Body of pancreas (tissue), 4 donors: ENCODE data around the gene LIMD2. TPM values are rescaled to one million over a fixed set of nuclear protein-coding genes. Genes with fewer than 3 reads are reported as not detected.

ENCODE experiments used
- ATAC-seq: fragments of 150-250 bp; one replicate; pipeline ENCODE4 v1.9.1; 2016
- DNase-seq, 4 donors: peaks; one replicate each; pipeline ENCODE4 v3.0.0-alpha.2; 2019
- H3K27ac ChIP-seq, 4 donors: fragments of 200-600 bp; sonication (generic); 1 replicate in 3 of 4; 2 replicates in 1 of 4; pipeline versions ENCODE4 v1.5.1 to v1.6.1; 2016 to 2019; ENCODE audit warnings: mild to moderate bottlenecking in 1 of 4, mixed read lengths in 1 of 4, moderate library complexity in 1 of 4
- H3K27me3 ChIP-seq, 2 donors: fragments of 200-600 bp; sonication (generic); one replicate each; pipeline ENCODE4 v1.6.0; 2016; ENCODE audit warnings: mild to moderate bottlenecking in 1 of 2
- H3K36me3 ChIP-seq, 2 donors: fragments of 200-600 bp; sonication (generic); replicated peaks in 1 of 2; 2 replicates each; pipeline ENCODE4 v1.5.1; 2016; ENCODE audit warnings: low read depth in 2 of 2; ENCODE audit not compliant: insufficient read depth in 1 of 2
- H3K4me1 ChIP-seq: fragments of 200-600 bp; sonication (generic); one replicate; pipeline ENCODE4 v1.6.0; 2016
- H3K4me3 ChIP-seq, 2 donors: fragments of 200-600 bp; sonication (generic); 1 replicate in 1 of 2; 2 replicates in 1 of 2; pipeline ENCODE4 v1.5.1; 2016 to 2019
- H3K9me3 ChIP-seq, 3 donors: fragments of 200-600 bp; sonication (generic); 1 replicate in 2 of 3; 2 replicates in 1 of 3; pipeline ENCODE4 v1.5.1; 2016
- POLR2A ChIP-seq, 3 donors: fragments of 450-650 bp; IDR thresholded peaks; one replicate each; pipeline ENCODE4 v1.6.1; 2016; ENCODE audit warnings: antibody characterized with exemption in 3 of 3, mild to moderate bottlenecking in 2 of 3
- WGBS, 2 donors: methylation state at CpG; one replicate each; pipeline ENCODE4 v1.1.5; 2017; 5-methylcytosine and 5-hydroxymethylcytosine counted together
- intact Hi-C: fragments of 100-400 bp; cut with DNase I; formaldehyde crosslinking; loops from one replicate; pipeline ENCODE4 v1.15.1; 2023
- total RNA-seq, 2 donors: library from RNA; depleted of rRNA; stranded (reverse); fragments of >200 nt; gene quantifications; one replicate each; pipeline ENCODE4 v1.1.0, GENCODE V29; 2016
- TF ChIP-seq, protein P1 (sequence below), 7 experiments: fragments of 450-650 bp in 4 of 7; fragments of 200-600 bp in 3 of 7; sonication (generic) in 3 of 7; IDR thresholded peaks; one replicate each; pipeline ENCODE4 v1.5.1; 2016 to 2019; ENCODE audit warnings: antibody characterized with exemption in 7 of 7

The LIMD2 gene
- total RNA-seq, 2 donors from 2014 or later: 4.9 to 9.6 TPM

- no peak overlapping the region for H3K27ac ChIP-seq
- TF ChIP-seq, protein P1, sequence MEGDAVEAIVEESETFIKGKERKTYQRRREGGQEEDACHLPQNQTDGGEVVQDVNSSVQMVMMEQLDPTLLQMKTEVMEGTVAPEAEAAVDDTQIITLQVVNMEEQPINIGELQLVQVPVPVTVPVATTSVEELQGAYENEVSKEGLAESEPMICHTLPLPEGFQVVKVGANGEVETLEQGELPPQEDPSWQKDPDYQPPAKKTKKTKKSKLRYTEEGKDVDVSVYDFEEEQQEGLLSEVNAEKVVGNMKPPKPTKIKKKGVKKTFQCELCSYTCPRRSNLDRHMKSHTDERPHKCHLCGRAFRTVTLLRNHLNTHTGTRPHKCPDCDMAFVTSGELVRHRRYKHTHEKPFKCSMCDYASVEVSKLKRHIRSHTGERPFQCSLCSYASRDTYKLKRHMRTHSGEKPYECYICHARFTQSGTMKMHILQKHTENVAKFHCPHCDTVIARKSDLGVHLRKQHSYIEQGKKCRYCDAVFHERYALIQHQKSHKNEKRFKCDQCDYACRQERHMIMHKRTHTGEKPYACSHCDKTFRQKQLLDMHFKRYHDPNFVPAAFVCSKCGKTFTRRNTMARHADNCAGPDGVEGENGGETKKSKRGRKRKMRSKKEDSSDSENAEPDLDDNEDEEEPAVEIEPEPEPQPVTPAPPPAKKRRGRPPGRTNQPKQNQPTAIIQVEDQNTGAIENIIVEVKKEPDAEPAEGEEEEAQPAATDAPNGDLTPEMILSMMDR (IDR thresholded peaks at IDR 0.05): no peak
- TF ChIP-seq POLR2A (IDR thresholded peaks at IDR 0.05): no peak
- intact Hi-C loops: no loop called here
- no peaks in the 10 kb centered on the region for H3K9me3 ChIP-seq
- 95 to 97% methylated on average over 1 of the region's 1 CpG for WGBS, 2 donors
- H3K4me3 ChIP-seq: no peak overlapping the region
- no peaks in the 10 kb centered on the region for H3K27me3 ChIP-seq
- peaks cover 12% of the 10 kb centered on the region for H3K4me1 ChIP-seq
- no peak for ATAC-seq
- no peak for DNase-seq
- peaks cover 0 to 10% of the 10 kb centered on the region in 2 donors for H3K36me3 ChIP-seq
Measured at GRCh38 chr17:63680700-63681099, 19.2 kb downstream of the LIMD2 start.

DNA sequence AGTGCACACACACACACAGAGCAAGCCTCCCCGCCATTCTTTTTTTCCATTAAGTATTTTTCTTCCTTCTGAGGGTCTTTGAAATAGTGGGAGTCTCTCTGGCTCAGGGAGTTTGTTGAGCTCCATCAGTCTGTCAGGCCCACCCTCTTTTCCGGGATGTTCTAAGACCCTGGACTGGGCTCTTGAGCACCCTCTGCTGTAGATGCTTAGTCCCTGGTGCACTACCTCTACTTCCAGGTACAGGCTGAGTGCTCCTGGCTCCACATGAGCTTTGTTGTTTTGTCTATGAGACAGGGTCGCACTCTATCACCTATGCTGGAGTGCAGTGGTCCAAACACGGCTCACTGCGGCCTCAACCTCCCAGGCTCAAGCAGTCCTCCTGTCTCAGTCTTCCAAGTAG, 20.7 kb downstream of the LIMD2 start:
- intact Hi-C loops: no loop called here
- Histone ChIP-seq H3K4me1 (peaks cover 27% of the 10 kb centered on the region), H3K9me3 (no peaks in the 10 kb centered on the region), H3K27ac (no peak overlapping the region), H3K27me3 (no peaks in the 10 kb centered on the region), H3K4me3 (no peak overlapping the region), H3K36me3 (peaks cover 0 to 10% of the 10 kb centered on the region in 2 donors)
- WGBS, 2 donors: 90 to 95% methylated on average over 5 of the region's 5 CpGs
- no peak for ATAC-seq
- TF ChIP-seq POLR2A (IDR thresholded peaks at IDR 0.05): no peak
- TF ChIP-seq, protein P1 (IDR thresholded peaks at IDR 0.05): no peak
- DNase-seq: no peak

DNA sequence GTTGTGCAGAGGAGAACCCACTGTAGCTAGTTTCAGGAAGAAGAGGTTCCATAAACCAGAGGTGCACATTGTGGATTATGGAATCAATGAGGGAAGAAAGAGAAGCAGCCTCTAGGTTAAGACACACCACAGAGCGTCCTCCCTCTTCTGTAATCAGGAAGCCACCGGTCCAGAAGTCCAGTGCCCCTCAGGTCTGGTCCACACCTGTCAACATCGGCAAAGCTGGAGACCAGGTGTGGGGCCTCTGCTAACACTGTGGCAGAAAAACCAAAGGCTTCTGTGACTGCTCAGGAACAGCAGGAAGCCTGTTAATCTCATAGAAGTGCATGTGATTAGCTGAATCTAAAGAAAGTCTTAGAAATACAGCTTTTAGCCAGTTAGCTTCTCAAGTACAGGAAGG, 23.3 kb downstream of the LIMD2 start:
- Histone ChIP-seq H3K36me3 (peaks cover 0 to under 1% of the 10 kb centered on the region in 2 donors), H3K27ac (peak overlapping the region in 3 of 4 donors; percentile 75 to 86 (median 85))
- ATAC-seq: no peak

GRCh38 chr17:63675607-63676546, 24.0 kb downstream of the LIMD2 start:
- no peaks in the 10 kb centered on the region for H3K36me3 ChIP-seq
- intact Hi-C loops: no loop called here
- WGBS, 2 donors: 20 to 27% methylated on average over 5 to 6 of the region's 6 CpGs

More for the DNA sequence above, 23.3 kb downstream of the LIMD2 start:
- no peaks in the 10 kb centered on the region for H3K9me3 ChIP-seq
- H3K27me3 ChIP-seq: no peaks in the 10 kb centered on the region
- no peak for DNase-seq
- peaks cover 27% of the 10 kb centered on the region for H3K4me1 ChIP-seq
- no peak overlapping the region for H3K4me3 ChIP-seq
- TF ChIP-seq, protein P1 (IDR thresholded peaks at IDR 0.05): no peak
- intact Hi-C loops: no loop called here
- WGBS, 2 donors: 44 to 57% methylated on average over 3 of the region's 3 CpGs

More at GRCh38 chr17:63675607-63676546, 24.0 kb downstream of the LIMD2 start:
- H3K27me3 ChIP-seq: no peaks in the 10 kb centered on the region
- ATAC-seq (peak; percentile 97), DNase-seq (peak; percentile 90 to 95 (median 94))
- peak in 1 of 3 donors; percentile 13 for TF ChIP-seq POLR2A (IDR thresholded peaks at IDR 0.05)
- TF ChIP-seq, protein P1 (IDR thresholded peaks at IDR 0.05): peak in 3 of 7 experiments; percentile 5 to 15 (median 12)
- H3K9me3 ChIP-seq: no peaks in the 10 kb centered on the region
- peaks cover 27% of the 10 kb centered on the region for H3K4me1 ChIP-seq
- H3K4me3 ChIP-seq: no peak overlapping the region
- peak overlapping the region; percentile 75 to 86 (median 85) for H3K27ac ChIP-seq
